ENCODE measurements around the gene SDSL.

SDSL gene

DNA sequence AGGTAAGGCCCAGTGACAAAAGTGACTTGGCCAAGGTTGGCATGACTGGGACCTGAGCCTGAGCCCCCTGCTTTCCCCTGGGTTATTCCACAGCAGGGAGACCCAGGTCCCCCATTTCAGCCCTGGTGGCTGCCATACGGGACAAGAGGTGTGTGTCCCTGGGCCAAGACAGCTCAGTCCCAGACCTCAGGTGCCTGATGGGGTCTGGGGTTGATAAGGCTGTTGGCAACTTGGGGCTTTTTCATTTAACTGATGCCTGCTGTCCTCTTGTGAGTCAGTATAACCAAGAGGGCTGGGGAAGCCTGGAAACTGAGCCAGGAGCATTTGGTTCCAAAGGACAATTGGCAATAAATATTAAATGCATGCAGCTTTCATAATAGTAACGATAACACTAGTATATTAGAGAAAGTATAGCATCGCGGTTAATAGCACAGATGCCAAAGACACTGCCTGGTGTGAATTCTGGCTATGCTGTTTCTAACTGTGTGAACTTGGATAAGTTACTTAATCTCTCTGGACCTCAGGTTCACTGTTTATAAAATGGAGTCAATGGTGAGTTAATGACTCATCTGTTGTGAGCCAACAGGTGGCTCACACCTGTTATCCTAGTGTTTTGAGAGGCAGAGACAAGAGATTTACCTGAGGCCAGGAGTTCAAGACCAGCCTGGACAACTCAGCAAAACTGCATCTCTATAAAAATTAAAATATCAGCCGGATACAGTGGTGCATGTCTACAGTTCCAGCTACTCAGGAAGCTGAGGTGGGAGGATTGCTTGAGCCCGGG, 898 bp downstream of the SDSL start:
- no peak for DNase-seq

DNA sequence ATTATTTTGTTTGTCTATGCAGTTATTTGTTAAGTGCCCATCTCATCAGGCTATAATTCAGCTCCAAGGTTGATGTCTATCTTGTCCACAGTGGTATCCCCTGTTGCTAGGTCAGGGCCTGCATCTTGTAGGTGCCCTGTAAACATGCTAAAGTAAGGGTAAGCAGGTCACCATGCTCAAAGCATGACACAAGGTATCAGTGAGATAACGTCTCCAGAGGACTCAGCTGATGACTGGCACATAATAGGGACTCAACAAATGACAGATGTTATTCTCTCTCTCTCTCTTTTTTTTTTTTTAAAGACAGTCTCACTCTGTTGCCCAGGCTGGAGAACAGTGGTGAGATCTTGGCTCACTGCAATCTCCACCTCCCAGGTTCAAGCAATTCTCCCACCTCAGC, 2.3 kb downstream of the SDSL start:
- DNase-seq, result no peak

DNA sequence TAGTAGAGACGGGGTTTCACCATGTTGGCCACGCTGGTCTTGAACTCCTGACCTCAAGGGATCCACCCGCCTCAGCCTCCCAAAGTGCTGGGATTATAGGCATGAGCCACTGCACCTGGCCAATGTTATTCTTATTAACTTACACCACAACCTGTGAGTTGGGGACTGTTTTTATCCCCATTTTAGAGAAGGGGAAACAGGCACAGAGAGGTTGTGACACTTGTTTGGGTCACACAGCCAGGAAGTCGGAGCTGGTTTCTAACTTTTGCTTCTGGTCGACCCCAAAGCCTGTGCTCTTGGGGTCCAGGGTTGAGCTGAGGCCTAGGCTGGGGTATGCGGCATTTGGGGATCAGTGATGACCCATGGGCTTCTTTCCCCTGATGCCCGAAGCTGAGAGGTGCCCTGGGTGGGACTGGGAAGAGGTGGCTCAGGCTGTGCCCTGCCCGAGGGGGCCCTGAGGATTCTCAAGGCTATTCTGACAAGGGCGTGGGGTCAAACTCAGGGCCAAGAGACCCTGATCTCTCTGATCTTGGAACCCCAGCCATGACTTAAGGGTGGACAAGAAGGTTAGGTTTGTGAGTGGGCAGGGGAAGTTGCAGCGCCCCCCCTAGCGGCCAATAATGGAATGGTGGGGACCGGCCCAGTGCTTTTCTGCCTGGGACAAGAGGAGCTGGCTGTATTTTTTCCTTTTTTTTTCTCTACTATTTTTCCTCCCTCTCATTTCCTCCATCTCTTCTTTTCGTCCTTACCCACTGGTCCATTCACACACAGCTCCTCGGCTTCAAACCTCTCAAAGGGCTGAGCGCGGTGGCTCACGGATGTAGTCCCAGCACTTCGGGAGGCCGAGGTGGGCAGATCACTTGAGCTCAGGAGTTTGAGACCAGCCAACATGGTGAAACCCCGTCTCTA, 3.0 kb downstream of the SDSL start:
- DNase-seq, result peak; percentile 23 to 28

DNA sequence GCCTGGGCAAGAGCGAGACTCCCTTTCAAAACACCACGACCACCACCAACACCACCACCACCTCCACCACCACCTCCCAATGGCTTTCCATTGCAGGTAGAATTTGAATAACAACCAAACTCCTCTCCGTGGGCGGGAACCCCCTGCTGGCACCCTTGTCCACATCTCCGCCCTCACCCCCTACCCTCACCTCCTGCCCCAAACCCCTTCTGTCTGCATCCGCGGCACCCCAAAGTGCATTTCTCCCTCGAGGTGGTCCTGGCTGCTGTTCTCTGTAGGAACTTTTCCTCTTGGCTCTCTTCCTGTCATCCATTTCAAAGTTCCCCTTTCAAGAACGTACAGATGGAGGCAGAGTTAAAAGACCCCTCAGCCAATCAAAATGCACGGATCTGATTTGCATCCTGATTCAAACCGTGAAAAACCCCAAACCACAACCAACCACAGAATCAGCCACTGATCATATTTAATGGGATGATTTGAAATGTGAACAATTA, 3.8 kb downstream of the SDSL start:
- no peak for DNase-seq

DNA sequence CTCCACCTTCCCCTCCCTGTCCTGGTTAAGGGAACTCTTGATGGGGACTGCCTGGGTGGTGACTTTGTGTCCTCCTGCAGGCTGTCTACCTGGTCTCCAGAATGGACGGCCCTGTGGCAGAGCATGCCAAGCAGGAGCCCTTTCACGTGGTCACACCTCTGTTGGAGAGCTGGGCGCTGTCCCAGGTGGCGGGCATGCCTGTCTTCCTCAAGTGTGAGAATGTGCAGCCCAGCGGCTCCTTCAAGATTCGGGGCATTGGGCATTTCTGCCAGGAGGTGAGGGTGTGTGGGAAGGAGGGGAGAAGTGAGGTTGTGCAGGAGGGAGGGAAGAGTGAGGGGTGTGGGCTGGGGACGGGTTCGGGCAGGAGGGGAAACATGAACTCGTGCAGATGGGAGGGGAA, 5.7 kb downstream of the SDSL start:
- DNase-seq, result no peak

DNA sequence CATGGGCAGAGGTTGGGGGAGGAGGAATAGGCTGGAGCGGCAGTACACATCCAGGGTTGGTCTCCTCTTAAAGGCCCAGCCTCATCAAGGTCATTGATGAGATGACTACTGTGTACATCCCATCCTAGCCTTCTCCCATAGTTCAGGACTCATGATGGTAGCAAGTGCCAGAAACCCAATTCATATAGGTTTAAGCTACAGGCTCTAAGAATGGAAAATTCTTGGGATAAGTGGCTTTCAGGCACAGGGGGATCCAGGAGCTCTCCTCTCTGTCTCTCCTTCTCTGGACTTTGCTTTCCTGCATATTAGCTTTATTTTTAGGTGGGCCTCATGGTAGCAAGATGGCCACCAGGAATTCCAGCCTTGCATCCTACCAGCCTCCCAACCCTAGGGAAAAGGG, 6.3 kb downstream of the SDSL start:
- no peak for DNase-seq

DNA sequence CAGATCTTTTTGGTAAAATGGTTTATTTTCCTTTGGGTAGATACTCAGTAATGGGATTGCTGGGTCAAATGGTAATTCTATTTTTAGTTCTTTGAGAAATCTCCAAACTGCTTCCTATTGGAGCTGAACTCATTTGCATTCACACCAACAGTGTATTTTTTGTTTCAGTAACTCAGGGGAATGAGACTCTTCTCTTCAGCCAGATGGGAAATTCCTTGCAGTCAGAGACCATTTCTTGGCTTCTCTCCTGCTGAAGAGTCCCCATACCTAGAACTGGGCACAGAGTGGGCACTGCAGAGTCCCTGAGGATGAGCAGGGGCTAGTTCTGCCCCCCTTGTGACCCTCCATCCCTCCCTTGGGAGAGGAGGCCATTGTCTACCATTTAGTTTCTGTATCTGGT, 10.8 kb downstream of the SDSL start:
- DNase-seq, result no peak

DNA sequence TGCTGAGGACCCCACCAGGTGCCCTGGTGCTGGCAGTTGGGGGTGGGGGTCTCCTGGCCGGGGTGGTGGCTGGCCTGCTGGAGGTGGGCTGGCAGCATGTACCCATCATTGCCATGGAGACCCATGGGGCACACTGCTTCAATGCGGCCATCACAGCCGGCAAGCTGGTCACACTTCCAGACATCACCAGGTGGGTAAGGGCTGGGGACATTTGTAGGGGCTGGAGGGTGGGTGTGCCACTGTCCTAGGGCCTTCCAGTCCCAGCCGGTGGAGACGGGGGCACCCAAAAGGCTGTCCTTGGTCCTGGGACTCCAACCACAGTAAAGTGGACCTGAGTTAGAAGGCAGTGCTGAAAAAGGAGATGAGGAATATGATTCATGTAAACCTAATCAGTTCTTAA, 13.2 kb downstream of the SDSL start:
- DNase-seq, result no peak

DNA sequence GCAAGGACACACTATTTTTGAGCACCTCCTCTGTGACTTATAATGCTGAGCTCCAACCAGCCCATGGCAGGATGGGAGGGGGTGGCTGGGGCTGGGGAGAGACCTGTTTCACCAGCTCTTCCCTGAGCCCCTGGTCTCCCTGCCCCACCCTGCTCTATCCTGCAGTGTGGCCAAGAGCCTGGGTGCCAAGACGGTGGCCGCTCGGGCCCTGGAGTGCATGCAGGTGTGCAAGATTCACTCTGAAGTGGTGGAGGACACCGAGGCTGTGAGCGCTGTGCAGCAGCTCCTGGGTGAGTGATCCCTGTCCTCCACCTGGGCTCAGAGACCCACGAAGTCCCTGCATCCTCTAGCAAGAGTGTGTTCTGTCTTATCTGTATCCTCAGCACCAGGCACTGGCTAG, 14.4 kb downstream of the SDSL start:
- no peak for DNase-seq

DNA sequence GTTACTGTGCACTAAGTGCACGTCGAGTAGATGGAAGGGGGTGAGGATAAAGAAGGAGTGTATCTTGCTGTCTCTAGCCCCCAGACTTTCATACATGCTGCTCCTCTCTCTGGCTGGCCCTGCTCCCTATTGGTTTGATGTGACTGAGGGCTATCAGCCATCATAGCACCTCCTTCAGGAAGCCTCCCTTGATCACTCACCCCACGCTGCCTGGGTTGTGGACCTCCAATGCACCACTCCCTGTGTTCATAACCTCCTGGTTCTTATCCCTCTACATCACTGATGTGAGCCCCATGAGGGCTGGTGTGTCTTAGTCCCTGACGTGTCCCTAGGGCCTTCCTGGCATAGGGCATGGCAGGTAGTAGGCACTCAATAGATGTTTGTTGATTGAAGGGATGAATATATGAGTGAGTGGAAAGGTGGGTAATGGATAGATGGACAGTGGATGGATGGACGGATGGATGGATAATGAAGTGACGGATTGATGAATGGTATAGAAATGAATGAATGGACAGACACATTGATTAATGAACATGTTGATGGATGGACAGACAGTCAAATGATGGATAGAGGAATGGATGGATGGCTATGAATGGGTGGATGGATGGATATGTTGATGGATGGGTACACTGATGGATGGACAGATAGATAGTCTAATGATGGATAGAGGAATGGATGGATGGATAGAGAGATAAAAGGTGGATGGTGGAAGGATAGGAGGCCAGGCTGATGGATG, 15.0 kb downstream of the SDSL start:
- DNase-seq, result no peak

DNA sequence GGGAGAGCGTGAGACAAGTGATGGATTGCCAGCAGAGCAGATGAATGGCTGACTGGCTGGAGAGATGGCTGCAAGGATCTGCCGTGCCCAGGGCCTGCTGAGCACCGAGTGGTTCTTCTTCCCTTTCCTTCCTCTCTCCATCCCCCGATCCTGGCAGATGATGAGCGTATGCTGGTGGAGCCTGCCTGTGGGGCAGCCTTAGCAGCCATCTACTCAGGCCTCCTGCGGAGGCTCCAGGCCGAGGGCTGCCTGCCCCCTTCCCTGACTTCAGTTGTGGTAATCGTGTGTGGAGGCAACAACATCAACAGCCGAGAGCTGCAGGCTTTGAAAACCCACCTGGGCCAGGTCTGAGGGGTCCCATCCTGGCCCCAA, 15.5 kb downstream of the SDSL start:
- DNase-seq, result no peak

DNA sequence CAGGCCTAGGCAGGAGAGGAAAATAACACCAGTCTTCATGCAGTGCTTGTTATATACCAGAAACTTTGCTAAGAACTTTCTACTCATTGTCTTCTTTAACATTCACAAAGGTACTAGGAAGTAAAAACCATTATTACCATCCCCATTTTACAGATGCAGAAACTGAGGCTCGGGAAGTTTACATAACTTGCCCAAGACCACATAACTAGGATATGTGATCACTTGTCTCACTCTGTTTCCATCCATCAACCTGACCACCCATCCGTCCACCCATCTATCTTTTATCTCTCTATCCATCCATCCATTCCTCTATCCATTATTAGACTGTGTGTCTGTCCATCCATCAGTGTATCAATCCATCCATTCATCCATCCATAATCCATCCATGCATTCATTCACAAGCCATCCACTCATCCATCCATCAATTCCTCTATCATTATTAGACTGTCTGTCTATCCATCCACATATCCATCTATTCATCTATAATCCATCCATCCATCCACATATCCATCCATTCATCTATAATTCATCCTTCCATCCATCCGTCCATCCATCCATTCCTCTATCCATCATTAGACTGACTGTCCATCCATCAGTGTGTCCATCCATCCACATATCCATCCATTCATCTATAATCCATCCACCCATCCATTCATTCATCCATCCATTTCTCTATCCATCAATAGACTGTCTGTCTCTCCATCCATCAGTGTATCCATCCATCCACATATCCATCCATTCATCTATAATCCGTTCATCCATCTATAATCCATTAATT, 16.5 kb downstream of the SDSL start:
- no peak for DNase-seq

DNA sequence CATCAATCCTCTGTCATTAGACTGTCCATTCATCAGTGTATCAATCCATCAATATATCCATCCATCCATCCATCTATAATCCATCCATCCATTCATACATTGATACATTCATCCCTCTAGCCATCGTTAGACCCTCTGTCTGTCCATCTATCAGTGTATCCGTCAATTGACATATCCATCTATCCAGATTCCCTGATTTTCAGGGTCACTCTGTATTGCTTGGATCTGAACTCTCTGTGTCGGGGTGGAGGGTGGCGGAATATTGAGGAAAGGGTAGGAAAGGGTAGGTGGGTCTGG, 17.1 kb downstream of the SDSL start:
- no peak for DNase-seq

DNA sequence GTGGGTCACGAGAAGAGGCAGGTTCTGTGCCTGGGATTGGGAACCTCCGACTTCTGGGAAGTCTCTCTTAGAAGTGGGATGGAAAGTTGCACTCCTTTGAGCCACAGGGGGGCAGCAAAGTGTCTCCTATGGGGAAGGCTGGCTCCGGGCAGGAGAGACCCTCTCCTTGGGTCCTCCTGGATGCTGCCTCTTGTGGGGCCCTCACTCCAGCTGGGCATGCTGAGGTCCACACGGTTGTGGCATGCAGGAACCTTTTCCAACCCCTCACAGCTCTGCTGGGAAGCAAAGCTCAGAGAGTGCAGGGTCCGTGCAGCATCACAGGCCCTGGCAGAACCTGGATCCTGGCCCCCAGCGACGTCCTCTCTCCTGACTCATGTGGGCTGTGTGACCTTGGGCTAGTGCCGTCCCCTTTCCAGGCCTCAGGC, 17.4 kb downstream of the SDSL start:
- DNase-seq, result no peak

DNA sequence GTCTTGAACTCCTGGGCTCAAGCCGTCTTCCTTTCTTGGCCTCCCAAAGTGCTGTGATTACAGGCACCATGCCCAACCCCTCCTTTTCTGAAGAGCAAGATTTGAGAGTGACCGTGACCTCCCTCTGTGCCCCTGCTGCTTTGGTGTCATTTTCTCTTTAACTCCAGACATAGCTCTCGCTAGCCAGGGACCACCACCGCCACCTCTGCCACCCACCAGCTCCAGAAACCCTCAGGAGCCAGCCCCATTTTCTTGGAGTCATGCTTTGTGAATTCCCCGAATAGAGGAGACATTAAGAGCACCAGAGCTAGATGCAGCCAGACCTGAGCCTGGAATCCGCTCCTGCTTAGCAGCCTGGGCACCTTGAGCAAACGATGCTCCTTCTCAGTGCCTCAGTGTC, 18.2 kb downstream of the SDSL start:
- DNase-seq, result no peak

DNA sequence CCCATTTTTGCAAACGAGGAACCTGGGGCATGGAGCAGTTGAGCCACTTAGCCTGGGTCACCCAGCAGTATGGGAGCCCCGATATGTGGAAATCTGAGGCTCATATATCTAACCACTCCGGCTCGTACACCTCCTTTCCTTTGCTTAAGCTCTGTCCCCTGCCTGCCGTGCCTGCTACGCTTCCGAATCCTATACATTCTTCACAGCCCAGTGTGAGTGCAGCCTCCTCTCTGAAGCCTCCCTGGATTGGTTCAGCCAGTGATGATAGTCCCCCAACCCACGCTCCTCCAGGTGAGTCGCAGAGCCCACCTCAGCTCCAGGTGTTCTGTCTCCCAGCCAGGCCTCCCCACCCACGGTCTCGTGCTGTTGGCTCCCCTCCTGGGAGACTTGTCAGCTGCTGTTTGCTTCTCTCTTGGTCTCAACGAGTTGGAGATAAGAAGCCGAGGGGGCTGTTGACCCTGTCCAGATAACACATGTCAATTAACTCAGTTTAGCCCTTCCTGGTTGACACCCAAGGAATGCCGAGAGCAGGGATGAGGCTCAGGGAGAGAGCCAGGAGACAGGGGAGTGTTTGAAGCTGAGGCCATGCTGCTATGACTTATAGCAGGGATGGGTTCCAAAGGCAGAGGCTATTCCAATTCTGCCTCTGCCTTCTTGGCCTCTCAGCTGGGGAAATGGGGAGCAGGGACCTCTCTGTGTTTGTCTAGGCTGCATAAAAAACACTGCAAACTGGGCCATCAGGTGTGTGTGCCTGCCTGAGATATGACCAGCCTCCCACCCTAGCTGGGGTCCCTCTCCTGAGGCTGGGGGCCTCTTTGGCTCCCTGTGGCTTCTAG, 19.0 kb downstream of the SDSL start:
- no peak for DNase-seq

DNA sequence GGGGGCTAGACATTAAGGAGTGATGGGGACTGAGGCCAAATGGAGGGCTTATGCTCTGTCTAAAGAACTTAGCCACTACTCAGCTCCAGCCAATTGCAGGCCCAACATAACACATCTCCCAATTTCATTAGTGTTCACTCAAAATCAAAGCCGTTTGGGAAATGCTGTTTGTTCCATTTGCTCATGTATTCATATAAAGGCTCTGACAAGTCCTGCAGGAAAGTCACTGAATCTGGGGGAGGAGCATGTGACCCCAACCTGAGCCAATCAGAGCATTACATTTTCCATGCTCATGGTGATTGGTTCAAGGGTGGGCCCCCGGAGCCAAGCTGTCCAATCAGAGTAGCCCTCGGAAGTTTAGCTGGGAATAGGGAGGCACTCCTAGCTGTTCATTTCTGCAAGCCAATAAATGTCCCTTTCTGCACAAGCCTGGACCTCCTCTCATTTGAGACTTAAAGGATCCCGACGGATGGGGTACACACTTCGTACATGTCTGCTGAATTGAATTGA, 20.9 kb downstream of the SDSL start:
- DNase-seq, result no peak

DNA sequence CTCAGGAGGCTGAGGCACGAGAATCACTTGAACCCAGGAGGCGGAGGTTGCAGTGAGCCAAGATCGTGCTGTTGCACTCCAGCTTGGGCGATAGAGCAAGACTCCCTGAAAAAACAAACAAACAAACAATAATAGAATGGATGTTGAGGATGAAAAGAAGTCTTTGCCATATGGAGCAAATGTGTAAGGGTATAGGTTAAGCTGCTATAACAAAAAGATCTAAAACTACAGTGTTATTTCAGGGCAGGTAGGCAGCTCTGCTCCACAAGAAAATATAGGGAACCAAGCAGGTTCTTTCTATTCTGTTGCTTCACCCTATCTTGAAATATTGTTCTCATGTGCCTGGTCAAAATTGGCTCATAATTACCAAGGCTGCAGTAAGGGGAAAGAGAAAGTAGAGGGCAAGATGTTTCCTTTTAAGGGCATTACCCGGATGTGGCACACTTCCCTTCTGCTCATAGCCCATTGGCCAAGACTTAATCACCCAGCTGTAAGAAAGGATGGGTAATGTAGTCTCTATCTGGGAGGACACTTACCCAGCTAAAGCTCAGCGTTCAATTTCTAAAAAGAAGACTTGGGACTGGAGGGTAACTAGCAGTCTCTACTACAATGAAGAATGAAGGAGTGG, 23.5 kb downstream of the SDSL start:
- DNase-seq, result no peak

DNA sequence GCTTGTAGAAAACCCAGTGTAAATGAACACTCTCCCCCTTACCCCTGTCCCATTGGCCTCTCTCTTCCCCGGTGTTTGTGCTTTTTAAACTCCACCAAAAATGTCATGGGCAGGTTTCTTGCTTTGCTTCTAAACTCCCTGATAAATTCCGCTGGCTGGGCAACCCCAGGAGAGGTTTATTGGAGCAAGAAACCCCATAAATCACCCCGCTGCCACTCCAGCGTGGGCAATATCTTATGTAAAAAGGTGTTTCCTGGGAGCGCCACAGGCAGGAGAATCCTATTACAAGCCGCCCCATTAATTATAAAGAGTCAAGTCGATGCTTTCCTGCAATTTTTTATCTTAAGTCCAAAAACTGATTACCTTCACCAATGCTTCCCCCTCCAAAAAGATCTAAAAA, 26.7 kb downstream of the SDSL start:
- no peak for DNase-seq

DNA sequence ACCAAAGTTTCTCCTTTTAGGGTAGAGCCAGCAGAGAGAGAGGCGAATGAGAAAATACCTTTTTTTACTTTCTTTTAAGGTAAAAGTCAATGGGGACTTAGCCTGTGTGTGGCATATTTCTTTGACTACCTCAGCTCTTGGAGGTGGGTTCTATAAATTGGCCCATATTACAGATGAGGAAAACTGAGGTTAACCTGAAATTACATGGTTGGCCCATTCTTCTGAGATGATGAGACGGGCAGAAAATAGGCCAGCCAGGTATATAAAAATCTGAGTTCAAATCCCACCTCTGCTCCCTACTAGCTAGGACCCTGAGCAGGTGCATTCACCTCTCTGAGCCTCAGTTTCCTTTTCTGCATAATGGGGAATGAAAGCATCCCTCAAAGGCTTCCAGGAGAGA, 27.1 kb downstream of the SDSL start:
- no peak for DNase-seq

DNA sequence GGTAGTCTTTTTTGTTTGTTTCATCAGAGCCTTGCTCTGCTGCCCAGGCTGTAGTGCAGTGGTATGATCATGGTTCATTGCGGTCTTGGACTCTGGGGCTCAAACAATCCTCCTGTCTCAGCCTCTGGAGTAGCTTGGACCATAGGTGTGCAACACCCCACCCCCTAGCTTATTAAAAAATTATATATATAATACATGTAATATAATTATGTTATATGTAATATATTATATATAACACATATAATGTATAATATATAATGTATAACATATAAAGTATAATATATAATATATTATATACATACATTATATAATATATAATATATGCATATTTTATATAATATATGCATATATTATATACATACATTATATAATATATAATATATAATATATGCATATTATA, 27.7 kb downstream of the SDSL start:
- DNase-seq, result no peak
